ENCODE data around the gene CRISP3.
"Not testable (repeated sequence)": the region's sequence is repeated elsewhere in the genome, so short reads cannot be mapped to it uniquely, and the experiment has no call there.

Gene CRISP3

GRCh38 chr6:49744259-49744658 is at the start of gene CRISP3:
Gene CRISP3, minus strand, starts transcription at chr6:49744388. Its CDS starts 21 bp downstream, at chr6:49744367.
- DNase-seq (ENCODE audit: low spot score), result no peak

- DNase-seq (ENCODE audit: low spot score), result no peak
These were observed 46.2 kb upstream of the CRISP3 start for GRCh38 chr6:49790341-49790740.

GRCh38 chr6:49787176-49787575 is 43.0 kb upstream of the CRISP3 start, which contains the start of gene PGK2:
Gene PGK2, minus strand, starts transcription at chr6:49787285. Its CDS starts 98 bp downstream, at chr6:49787187.
- no peak for DNase-seq (ENCODE audit: low spot score)

- DNase-seq (ENCODE audit: low spot score), result no peak
These were observed 40.1 kb upstream of the CRISP3 start for GRCh38 chr6:49784272-49784671.

- DNase-seq (ENCODE audit: low spot score), result no peak
These were observed 38.5 kb upstream of the CRISP3 start for GRCh38 chr6:49782725-49783124.

- DNase-seq (ENCODE audit: low spot score), result no peak
These were observed 38.1 kb upstream of the CRISP3 start for GRCh38 chr6:49782293-49782692.

- DNase-seq (ENCODE audit: low spot score), result no peak
These were observed 32.3 kb upstream of the CRISP3 start for GRCh38 chr6:49776444-49776843.

GRCh38 chr6:49775043-49775442 is 30.9 kb upstream of the CRISP3 start:
- no peak for DNase-seq (ENCODE audit: low spot score)

- no peak for DNase-seq (ENCODE audit: low spot score)
These were observed 28.1 kb upstream of the CRISP3 start for GRCh38 chr6:49772285-49772684.

GRCh38 chr6:49766762-49767161 is 22.6 kb upstream of the CRISP3 start:
- DNase-seq (ENCODE audit: low spot score), result no peak

GRCh38 chr6:49764571-49765236 is 20.5 kb upstream of the CRISP3 start:
- DNase-seq (ENCODE audit: low spot score), result no peak

GRCh38 chr6:49743429-49743828 is 759 bp downstream of the CRISP3 start:
- no peak for DNase-seq (ENCODE audit: low spot score)

GRCh38 chr6:49739423-49739822 is 4.8 kb downstream of the CRISP3 start:
- no peak for DNase-seq (ENCODE audit: low spot score)

- no peak for DNase-seq (ENCODE audit: low spot score)
These were observed 8.1 kb downstream of the CRISP3 start for GRCh38 chr6:49736017-49736508.

GRCh38 chr6:49733680-49734079 is 10.5 kb downstream of the CRISP3 start:
- no peak for DNase-seq (ENCODE audit: low spot score)

- no peak for DNase-seq (ENCODE audit: low spot score)
These were observed 11.4 kb downstream of the CRISP3 start for GRCh38 chr6:49732781-49733180.

- no peak for DNase-seq (ENCODE audit: low spot score)
These were observed 13.9 kb downstream of the CRISP3 start for GRCh38 chr6:49730251-49730650.

GRCh38 chr6:49723917-49724316 is 20.3 kb downstream of the CRISP3 start:
- not testable (repeated sequence) for DNase-seq (ENCODE audit: low spot score)

- DNase-seq (ENCODE audit: low spot score), result no peak
These were observed 22.9 kb downstream of the CRISP3 start for GRCh38 chr6:49721297-49721696.

GRCh38 chr6:49720372-49720771 is 23.8 kb downstream of the CRISP3 start:
- no peak for DNase-seq (ENCODE audit: low spot score)

- DNase-seq (ENCODE audit: low spot score), result no peak
These were observed 30.8 kb downstream of the CRISP3 start, which contains the start of gene CRISP2 for GRCh38 chr6:49713346-49713745. Gene CRISP2, minus strand, starts transcription at chr6:49713543. Its CDS starts 4,347 bp downstream, at chr6:49709196.

GRCh38 chr6:49698478-49698877 is 45.7 kb downstream of the CRISP3 start:
- DNase-seq (ENCODE audit: low spot score), result no peak

GRCh38 chr6:49693512-49693911 is 50.7 kb downstream of the CRISP3 start:
- DNase-seq (ENCODE audit: low spot score), result no peak

GRCh38 chr6:49692534-49692933 is 51.7 kb downstream of the CRISP3 start:
- no peak for DNase-seq (ENCODE audit: low spot score)
